Myocyte (in vitro differentiated cells): Measurements from ENCODE around the gene MRPL27. TPM values are rescaled to one million over a fixed set of nuclear protein-coding genes. Genes with fewer than 3 reads are reported as not detected.
"Not testable (repeated sequence)": the region's sequence is repeated elsewhere in the genome, so short reads cannot be mapped to it uniquely, and the experiment has no call there.

ENCODE experiments used
- DNase-seq: peaks from one replicate; pipeline ENCODE4 v3.0.0-alpha.2; 2012; ENCODE audit warnings: low read depth
- total RNA-seq: library from RNA; depleted of rRNA; stranded (reverse); fragments of >200 nt; gene quantifications from 2 replicates; pipeline ENCODE4 v1.2.3, GENCODE V29; 2014

MRPL27 gene
- total RNA-seq, 1 donor from 2014 or later = 63.9 TPM

- no peak for DNase-seq
Observed at GRCh38 chr17:50347117-50347893, 25.7 kb downstream of the MRPL27 start.

DNA sequence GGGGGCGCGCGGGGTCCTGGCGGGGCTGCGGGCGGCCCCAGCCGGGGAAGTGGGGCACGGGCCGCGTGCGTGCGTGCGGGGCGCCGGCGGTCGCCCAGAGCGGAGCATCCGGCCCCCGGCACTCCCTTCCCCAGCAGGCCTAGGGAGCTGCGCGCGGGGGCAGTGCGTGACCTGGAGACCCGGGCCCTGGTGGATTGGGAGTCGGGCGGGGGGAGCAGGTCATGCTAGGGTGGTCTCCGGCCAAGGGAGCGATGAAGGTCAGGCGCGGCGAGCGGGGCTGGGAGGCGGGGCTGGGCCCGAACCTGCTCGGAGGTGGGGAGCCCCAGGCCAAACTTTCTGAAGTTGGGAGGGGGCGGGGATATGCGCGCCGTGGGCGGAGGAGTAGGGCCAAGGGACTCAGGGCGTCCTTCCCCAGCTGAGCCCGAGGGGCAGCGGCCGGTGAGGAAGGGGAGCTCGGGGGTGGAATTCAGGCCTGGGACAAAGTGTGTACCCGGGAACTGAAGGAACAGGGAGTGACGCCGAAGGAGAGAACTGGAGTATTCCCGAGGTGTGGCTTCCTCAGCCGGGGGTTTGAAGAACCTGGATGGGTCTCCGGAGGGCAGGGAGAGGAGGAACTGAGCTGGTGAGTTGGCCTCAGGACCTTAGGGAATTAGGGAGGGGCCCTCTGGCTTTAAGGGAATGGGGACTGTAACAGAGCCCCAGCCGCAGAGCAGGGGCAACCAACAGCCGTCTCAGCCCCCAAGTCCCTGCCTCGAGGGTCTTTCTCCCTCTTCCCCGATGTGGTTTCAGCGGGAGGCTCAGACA is 26.5 kb downstream of the MRPL27 start:
- DNase-seq = peak; percentile 39

- DNase-seq = peak; percentile 80
Observed at GRCh38 chr17:50345432-50346312, 27.3 kb downstream of the MRPL27 start, which contains the start of gene XYLT2. Gene XYLT2, plus strand, starts transcription at chr17:50346126. Its CDS starts 15 bp downstream, at chr17:50346141.

GRCh38 chr17:50344731-50345365 is 28.1 kb downstream of the MRPL27 start:
- no peak for DNase-seq

DNA sequence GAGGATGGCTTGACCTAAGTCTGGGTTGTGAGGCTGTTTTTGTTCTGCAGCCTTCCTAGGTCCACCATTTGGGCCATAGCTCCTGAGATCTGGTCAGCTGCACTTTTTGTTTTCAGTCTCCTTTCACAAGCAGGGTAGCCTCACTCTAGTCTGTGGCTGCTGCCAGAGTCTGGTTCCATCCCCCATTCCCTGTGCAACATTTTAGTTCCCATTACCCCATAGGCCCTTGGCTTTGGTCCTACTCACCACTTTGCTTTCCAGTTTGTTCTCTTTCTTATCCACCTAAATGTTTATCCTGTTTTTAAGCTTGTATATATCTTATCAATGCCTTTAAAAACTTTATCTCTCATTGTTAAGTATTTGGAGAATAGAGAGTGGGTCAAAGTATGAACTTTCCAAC is 33.6 kb downstream of the MRPL27 start:
- DNase-seq = no peak

- no peak for DNase-seq
Observed at GRCh38 chr17:50338645-50339044, 34.3 kb downstream of the MRPL27 start.

DNA sequence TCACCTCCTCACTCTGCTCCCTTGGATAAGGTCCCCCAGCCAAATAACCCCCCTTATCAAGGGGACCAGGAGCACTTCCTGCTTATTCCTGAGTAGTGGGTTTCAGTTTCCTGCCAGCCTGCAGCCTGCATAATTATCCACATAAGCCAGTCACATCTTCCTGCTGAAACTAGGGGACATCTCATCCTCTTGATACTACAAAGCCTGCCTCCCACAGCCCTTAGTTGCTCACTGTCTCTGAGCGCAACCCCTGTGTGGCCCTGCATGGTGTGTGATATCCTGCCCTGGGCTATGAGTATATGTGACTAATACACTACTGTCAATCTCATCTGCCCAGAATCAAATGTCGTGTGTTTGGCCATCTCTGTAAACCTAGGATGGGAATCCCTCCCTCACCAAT is 35.0 kb downstream of the MRPL27 start:
- DNase-seq = no peak

- DNase-seq = not testable (repeated sequence)
Observed at GRCh38 chr17:50333291-50334057, 39.5 kb downstream of the MRPL27 start.

- DNase-seq = peak; percentile 54
Observed at GRCh38 chr17:50332196-50332595, 40.8 kb downstream of the MRPL27 start.

GRCh38 chr17:50331085-50331791 is 41.7 kb downstream of the MRPL27 start:
- DNase-seq = peak; percentile 77

GRCh38 chr17:50330151-50330775 is 42.7 kb downstream of the MRPL27 start:
- peak; percentile 58 for DNase-seq

DNA sequence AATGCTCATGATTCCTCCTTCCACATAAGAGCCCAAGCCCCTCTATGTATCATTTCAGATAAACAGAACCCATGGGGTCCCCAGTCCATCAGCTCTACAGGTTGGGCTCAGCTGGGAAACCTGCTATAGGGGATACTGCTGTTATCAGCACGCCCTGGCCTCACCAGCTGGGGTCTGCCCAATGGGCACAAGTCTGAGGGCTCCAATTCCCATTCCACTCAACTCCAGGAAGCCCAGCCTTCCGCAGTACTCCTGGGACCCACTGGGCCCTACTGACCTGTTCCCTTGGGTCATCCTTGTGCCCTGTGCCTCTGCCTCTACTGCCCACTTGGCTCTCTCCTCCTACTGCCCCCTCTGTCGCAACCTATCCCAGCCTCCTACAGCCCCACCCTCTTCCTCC is 43.3 kb downstream of the MRPL27 start:
- DNase-seq = no peak

DNA sequence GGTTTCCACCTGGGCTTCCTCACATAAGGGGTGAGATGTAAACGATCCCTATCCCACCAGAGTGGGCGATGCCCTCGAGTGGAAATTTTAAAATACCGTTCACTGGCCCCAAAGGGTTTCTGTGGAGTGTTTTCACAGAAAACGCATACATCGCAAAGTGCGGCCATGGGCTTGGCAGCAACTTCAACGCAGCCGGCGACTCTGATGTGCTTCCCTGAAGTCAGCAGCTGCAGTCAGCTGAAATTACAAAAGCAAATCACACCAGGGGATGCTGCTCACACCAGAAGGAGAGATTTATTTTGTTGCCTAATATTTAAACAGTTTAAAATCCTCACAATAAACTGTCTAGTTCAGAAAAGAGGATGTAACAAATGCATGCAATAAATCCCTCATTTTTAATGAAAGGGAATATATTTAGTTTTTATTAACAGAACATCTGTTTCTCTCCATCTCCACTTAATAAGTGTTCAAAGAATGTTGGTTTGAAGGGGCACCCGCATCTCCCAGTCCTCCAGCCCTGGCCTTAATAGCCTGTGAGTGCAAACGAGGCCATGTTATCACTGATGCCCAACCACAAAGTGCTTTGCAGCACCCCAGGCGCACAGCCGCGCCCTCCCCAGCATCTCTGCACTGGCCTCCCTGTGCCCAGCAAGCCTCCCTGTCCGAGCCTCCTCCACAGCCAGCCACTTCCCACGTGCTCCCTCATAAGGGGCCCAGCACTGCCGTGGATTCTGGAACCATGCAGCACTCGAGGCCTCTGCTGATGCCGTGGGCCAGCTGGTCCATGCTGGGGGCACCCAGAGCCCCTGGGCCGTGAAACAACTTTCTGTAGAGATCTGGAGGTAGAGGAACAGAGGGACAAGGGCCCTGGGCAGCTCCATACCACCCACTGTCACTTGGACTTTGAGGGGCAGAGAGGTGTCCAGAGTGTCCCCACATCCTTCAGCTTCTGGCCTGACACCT is 44.3 kb downstream of the MRPL27 start:
- DNase-seq = no peak

DNA sequence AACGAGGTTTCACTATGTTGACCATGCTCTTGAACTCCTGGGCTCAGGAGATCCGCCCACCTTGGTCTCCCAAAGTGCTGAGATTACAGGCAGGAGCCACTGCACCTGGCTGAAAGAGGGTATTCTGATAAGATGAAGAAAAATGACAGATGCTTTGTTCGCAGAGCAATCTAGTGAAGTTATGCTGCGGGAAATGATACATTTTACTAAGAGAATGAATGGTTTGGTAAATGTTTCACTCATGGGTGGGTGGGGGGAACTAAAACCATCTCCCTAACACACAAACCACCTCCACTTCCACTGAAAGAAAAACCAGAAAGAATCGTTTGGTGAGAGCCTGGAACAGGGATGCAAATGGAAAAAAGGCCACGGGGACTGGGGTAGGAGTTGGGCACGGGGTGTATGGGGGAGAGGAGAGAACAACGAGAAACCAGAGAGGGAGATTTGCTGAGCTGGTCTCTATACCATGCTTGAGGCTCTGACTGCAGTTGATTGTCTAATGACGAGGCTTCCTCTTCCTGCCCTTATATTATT is 46.1 kb downstream of the MRPL27 start:
- DNase-seq = no peak

- no peak for DNase-seq
Observed at GRCh38 chr17:50325906-50326305, 47.1 kb downstream of the MRPL27 start.

DNA sequence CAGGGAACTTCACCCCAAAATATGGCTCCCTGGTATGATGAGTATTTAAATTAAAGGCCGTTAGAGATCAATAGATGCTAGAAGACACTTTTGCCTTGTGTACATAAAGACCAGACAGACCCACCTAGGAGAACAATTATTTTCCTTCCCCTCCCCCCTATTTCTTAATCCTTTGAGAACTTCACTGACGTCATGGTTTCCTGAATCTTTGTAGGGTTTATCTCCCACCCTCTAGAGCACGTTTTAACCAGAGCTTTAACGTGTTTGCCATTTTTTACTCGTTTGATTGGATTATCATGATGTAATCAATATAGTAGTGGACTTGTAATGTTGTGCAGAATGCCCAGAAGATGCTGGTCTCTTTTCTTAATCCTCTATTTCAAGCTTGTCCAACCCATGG is 49.9 kb downstream of the MRPL27 start:
- DNase-seq = no peak

DNA sequence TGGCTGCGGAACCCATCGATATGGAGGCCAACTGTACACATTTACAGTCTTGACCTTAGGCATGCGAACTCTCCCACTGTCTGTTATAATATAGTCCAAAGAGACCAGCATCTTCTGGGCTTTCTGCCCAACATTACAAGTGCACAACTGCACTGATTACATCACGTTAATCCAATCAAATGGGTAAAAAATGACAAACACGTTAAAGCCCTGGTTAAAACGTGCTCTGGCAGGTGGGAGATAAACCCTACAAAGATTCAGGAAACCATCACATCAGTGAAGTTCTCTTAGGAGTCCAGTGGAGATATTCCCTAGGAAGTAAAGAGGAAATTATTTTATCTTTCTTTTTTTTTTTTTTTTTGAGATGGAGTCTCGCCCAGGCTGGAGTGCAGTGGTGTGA is 50.7 kb downstream of the MRPL27 start:
- DNase-seq = no peak
